Subcutaneous adipose tissue (tissue), 4 donors: ENCODE results near the gene SLC4A9. TPM values are rescaled to one million over a fixed set of nuclear protein-coding genes. Genes with fewer than 3 reads are reported as not detected.

Source experiments
- total RNA-seq, 4 donors: library from RNA; depleted of rRNA; stranded (reverse); fragments of >200 nt; gene quantifications; one replicate each; pipeline ENCODE4 v1.1.0, GENCODE V29; 2016
- TF ChIP-seq, protein P1 (sequence below): fragments of 450-650 bp; IDR thresholded peaks from one replicate; pipeline ENCODE4 v1.5.1; 2016; ENCODE audit warnings: low read depth, mild to moderate bottlenecking, control low read depth, antibody characterized with exemption, moderate library complexity

The SLC4A9 gene
- total RNA-seq, 4 donors from 2014 or later, result 0.17 to 0.22 TPM; not detected in 2

DNA sequence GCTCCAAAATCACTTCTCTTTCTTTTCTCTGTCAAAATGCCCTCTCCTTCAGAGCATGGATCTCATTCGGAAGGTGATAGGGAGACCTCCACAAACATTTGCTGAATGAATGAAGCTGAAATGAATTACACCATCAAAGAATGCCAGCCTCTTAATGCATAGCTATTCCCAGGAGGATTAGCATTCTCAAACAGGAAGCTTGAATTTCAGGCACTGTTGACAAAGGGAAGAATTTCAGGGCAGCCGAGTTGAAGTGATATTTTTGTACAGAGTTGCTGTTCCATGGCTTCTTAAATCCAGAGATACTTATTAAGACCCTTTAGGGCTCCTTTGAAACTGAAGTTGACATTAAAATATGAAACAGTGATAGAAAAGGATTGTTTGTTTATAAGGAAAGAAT, 32.4 kb upstream of the SLC4A9 start:
- TF ChIP-seq, protein P1, sequence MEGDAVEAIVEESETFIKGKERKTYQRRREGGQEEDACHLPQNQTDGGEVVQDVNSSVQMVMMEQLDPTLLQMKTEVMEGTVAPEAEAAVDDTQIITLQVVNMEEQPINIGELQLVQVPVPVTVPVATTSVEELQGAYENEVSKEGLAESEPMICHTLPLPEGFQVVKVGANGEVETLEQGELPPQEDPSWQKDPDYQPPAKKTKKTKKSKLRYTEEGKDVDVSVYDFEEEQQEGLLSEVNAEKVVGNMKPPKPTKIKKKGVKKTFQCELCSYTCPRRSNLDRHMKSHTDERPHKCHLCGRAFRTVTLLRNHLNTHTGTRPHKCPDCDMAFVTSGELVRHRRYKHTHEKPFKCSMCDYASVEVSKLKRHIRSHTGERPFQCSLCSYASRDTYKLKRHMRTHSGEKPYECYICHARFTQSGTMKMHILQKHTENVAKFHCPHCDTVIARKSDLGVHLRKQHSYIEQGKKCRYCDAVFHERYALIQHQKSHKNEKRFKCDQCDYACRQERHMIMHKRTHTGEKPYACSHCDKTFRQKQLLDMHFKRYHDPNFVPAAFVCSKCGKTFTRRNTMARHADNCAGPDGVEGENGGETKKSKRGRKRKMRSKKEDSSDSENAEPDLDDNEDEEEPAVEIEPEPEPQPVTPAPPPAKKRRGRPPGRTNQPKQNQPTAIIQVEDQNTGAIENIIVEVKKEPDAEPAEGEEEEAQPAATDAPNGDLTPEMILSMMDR, result no peak

DNA sequence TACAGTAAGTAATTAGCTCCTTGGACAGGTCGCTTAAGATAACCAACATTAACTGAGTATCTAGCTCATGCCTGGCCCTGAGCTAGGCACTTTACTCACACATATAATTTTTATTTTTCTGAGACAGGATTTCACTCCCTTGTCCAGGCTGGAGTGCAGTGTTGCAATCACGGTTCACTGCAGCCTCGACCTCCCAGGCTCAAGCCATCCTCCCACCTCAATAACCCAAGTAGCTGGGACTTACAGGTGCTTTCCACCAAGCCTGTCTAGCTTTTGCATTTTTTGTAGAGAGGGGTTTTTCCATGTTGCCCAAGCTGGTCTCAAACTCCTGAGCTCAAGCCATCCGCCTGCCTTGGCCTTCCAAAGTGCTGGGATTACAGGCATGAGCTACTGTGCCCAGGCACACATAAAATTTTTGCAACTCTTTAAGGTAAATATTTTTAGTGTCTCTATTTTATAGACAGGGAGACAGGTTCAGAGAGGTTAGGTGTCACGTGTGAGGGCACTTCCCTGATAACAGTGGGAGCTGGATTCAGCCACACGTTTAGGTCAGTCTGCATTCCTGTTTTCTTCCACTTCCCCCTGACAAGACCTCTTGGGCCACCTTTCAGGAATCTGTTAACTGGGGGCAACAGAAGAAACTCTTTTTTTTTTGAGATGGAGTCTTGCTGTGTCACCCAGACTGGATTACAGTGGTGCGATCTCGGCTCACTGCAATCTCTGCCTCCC, 31.8 kb upstream of the SLC4A9 start:
- TF ChIP-seq, protein P1, result no peak

DNA sequence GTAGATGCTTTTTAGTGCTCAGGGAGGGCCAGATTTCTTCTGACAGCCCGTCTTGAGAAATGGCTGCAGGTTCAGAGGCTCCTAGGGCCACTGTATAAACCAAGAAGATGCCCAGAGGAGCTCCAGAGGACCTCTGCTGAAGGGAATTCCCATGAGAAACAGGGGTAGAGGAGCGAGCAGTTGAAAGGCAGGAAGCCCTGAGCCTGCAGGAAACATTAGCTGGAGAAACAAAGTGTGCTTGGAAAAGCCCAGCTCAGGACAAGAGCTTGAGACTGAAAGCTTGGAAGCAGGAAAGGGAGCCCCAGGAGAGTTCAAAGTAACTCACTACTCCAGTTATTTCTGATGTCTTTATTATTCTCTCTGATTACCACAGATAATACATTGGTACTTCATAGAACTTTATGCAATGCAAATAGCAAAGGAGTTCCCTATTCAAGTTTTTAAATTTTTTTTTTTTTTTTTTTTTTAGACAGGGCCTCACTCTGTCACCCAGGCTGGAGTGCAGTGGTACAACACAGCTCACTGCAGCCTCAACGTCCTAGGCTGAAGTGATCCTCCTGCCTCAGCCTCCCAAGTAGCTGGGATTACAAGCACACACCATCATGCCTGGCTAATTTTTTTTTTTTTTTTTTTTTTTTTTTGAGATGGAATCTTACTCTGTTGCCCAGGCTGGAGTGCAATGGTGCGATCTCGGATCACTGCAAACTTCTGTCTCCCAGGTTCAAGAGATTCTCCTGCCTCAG, 30.1 kb upstream of the SLC4A9 start:
- TF ChIP-seq, protein P1, result no peak

DNA sequence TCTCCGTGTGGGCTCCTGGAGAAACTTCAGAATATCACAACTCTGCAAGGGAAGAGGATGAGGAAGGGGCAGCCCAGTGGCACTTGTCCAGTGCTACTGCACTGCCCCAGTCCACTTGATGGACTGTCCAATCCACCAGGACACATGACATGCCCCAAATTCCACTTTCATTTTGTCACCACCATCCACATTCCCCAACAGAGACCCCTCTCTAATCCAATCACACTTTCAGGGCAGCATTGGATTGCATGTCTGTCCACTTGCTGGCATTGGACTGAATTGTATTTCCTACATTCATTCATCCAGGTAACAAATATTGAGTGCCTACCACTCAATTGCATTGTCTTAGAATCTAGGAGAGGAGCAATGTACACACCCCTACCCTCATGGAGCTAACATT, 28.4 kb upstream of the SLC4A9 start:
- TF ChIP-seq, protein P1, result no peak

DNA sequence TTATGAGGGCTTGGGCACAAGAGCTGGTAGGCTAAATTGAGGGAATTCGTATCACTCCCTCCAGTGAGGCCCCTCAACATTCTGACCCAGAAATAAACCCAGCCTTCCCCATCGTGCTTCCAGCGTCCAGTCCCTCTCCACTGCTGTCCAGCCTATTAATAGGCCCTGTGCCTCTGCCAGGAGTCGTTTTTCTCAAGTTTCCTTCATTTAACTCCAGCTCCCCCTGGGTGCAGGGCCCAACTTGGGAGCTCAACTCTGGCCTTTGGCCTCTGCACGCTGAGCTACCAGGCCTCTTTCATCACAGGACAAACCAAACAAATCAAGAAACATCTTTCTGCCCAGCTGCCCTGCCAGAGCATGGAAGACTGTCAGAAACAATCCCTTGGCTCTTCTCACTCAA, 23.6 kb upstream of the SLC4A9 start:
- TF ChIP-seq, protein P1, result no peak

DNA sequence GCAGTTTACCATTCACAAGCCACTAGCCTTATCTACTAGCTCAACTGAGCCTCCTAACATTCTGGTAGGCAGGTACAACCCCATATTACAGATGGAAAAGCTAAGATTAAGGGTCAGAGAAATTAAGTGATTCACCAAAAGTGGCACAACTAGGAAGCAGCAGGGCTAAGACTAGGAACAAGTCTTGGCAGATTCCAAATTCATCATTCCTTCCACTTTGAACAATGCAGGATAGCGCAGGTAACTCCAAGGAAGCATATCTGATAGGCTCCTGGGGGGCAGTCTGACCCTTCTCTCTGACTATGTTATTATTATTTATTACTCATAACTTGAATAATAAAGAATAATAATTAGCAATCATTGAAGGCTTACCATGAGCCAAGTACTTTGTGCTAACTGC, 22.1 kb upstream of the SLC4A9 start:
- TF ChIP-seq, protein P1, result no peak

DNA sequence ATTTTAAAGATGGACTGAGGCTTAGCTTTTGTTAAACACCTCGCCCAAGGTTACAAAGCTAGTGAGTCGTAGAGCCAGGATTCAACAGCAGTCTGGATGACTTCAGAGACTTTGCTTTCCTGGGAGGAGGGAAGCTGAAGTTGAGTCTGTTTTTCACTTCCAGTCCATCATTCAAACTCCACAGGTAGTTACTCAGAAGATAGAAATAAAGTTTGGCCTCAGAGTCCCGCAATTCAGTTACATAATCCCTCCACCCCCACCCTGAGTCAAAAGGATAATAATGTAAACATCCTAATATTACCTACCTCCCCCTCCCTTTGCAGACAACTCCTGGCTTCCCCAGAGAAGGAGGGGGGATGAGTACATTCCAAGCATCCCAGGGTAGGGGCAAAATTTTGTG, 21.7 kb upstream of the SLC4A9 start:
- TF ChIP-seq, protein P1, result no peak
